ENCODE results near the gene TJP2.

Gene TJP2

GRCh38 chr9:69173891-69174615 lies at the start of gene TJP2:
Gene TJP2, plus strand, starts transcription at chr9:69174277. Its CDS starts 96 bp downstream, at chr9:69174373.
- peak; percentile 34 to 42 for DNase-seq

GRCh38 chr9:69130456-69131441 lies 43.3 kb upstream of the TJP2 start:
- no peak for DNase-seq

GRCh38 chr9:69131682-69132081 lies 42.4 kb upstream of the TJP2 start:
- no peak for DNase-seq

GRCh38 chr9:69132361-69132760 lies 41.7 kb upstream of the TJP2 start:
- DNase-seq = no peak

- DNase-seq = no peak
These were observed 39.7 kb upstream of the TJP2 start for GRCh38 chr9:69134412-69134811.

GRCh38 chr9:69136185-69136584 lies 37.9 kb upstream of the TJP2 start:
- DNase-seq = no peak

- DNase-seq = no peak
These were observed 37.3 kb upstream of the TJP2 start for GRCh38 chr9:69136779-69137178.

- no peak for DNase-seq
These were observed 36.8 kb upstream of the TJP2 start for GRCh38 chr9:69137311-69137710.

GRCh38 chr9:69139596-69139995 lies 34.5 kb upstream of the TJP2 start:
- DNase-seq = no peak

- DNase-seq = no peak
These were observed 33.8 kb upstream of the TJP2 start for GRCh38 chr9:69140123-69140735.

- no peak for DNase-seq
These were observed 32.2 kb upstream of the TJP2 start for GRCh38 chr9:69141851-69142250.

- no peak for DNase-seq
These were observed 30.8 kb upstream of the TJP2 start for GRCh38 chr9:69143291-69143690.

GRCh38 chr9:69145144-69145715 lies 28.8 kb upstream of the TJP2 start:
- no peak for DNase-seq

GRCh38 chr9:69147041-69147834 lies 26.8 kb upstream of the TJP2 start:
- no peak for DNase-seq

GRCh38 chr9:69149321-69149807 lies 24.7 kb upstream of the TJP2 start:
- DNase-seq = no peak

GRCh38 chr9:69151506-69151905 lies 22.6 kb upstream of the TJP2 start:
- DNase-seq = no peak

- no peak for DNase-seq
These were observed 20.2 kb upstream of the TJP2 start for GRCh38 chr9:69153707-69154521.

GRCh38 chr9:69155341-69156030 lies 18.6 kb upstream of the TJP2 start:
- no peak for DNase-seq

GRCh38 chr9:69157751-69158466 lies 16.2 kb upstream of the TJP2 start:
- no peak for DNase-seq

- DNase-seq = no peak
These were observed 15.6 kb upstream of the TJP2 start for GRCh38 chr9:69158471-69158870.
